ENCODE data around the gene ACVR2B. TPM values are rescaled to one million over a fixed set of nuclear protein-coding genes. Genes with fewer than 3 reads are reported as not detected.

Gene ACVR2B
- polyA plus RNA-seq, 1 donor, result 8.0 TPM

GRCh38 chr3:38528457-38528856 is 74.8 kb downstream of the ACVR2B start:
- no peak overlapping the region for H3K27ac ChIP-seq (ENCODE audit: low read length)
- no peaks in the 10 kb centered on the region for H3K27me3 ChIP-seq (ENCODE audit: control insufficient read depth, insufficient read depth, low read length)
- DNase-seq, result no peak
- no CpG with 5 or more reads among the region's 1 CpG for WGBS (ENCODE audit: insufficient coverage, low lambda C conversion rate)
- no peaks in the 10 kb centered on the region for H3K4me1 ChIP-seq (ENCODE audit: control insufficient read depth, insufficient read depth, low read length)
- peaks cover 25% of the 10 kb centered on the region for H3K36me3 ChIP-seq (ENCODE audit: control insufficient read depth, insufficient read depth, low read length)
- H3K9me3 ChIP-seq (ENCODE audit: control insufficient read depth, low read depth, low read length), result no peaks in the 10 kb centered on the region
- H3K4me3 ChIP-seq (ENCODE audit: low read length), result no peak overlapping the region

DNA sequence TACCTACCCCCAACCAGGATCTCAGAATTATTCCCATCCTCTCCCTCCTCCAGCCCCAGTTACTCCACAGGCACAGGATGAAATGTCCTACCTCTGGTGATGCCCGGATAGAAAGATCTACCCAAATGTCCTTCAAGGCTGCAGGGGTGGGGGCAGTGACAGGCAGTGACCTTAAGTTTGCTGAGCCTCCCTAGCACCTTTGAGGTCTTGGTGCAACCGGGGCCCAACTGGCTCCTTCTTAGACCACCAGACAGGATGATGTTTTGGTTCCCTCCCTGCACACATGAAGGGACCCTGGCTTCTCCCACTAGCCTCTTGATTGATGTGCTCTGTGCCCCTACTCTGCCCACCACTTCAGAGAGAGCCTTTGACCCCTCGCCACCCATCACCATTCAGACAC is 78.8 kb downstream of the ACVR2B start:
- Histone ChIP-seq H3K9me3 (ENCODE audit: control insufficient read depth, low read depth, low read length) (no peaks in the 10 kb centered on the region), H3K4me3 (ENCODE audit: low read length) (no peak overlapping the region), H3K27ac (ENCODE audit: low read length) (no peak overlapping the region), H3K27me3 (ENCODE audit: control insufficient read depth, insufficient read depth, low read length) (no peaks in the 10 kb centered on the region), H3K36me3 (ENCODE audit: control insufficient read depth, insufficient read depth, low read length) (peaks cover 5% of the 10 kb centered on the region), H3K4me1 (ENCODE audit: control insufficient read depth, insufficient read depth, low read length) (no peaks in the 10 kb centered on the region)
- no peak for DNase-seq
- no CpG with 5 or more reads among the region's 3 CpGs for WGBS (ENCODE audit: insufficient coverage, low lambda C conversion rate)

- no peak overlapping the region for H3K4me3 ChIP-seq (ENCODE audit: low read length)
- H3K27ac ChIP-seq (ENCODE audit: low read length), result no peak overlapping the region
- no peaks in the 10 kb centered on the region for H3K9me3 ChIP-seq (ENCODE audit: control insufficient read depth, low read depth, low read length)
- H3K36me3 ChIP-seq (ENCODE audit: control insufficient read depth, insufficient read depth, low read length), result no peaks in the 10 kb centered on the region
- 50% methylated on average over 1 of the region's 13 CpGs for WGBS (ENCODE audit: insufficient coverage, low lambda C conversion rate)
- H3K4me1 ChIP-seq (ENCODE audit: control insufficient read depth, insufficient read depth, low read length), result no peaks in the 10 kb centered on the region
- H3K27me3 ChIP-seq (ENCODE audit: control insufficient read depth, insufficient read depth, low read length), result no peaks in the 10 kb centered on the region
- DNase-seq, result no peak
Observed at GRCh38 chr3:38533285-38533976, 79.7 kb downstream of the ACVR2B start.

GRCh38 chr3:38534180-38534579 is 80.5 kb downstream of the ACVR2B start:
- no peaks in the 10 kb centered on the region for H3K4me1 ChIP-seq (ENCODE audit: control insufficient read depth, insufficient read depth, low read length)
- H3K4me3 ChIP-seq (ENCODE audit: low read length), result no peak overlapping the region
- DNase-seq, result no peak
- H3K36me3 ChIP-seq (ENCODE audit: control insufficient read depth, insufficient read depth, low read length), result no peaks in the 10 kb centered on the region
- H3K9me3 ChIP-seq (ENCODE audit: control insufficient read depth, low read depth, low read length), result no peaks in the 10 kb centered on the region
- H3K27me3 ChIP-seq (ENCODE audit: control insufficient read depth, insufficient read depth, low read length), result no peaks in the 10 kb centered on the region
- H3K27ac ChIP-seq (ENCODE audit: low read length), result no peak overlapping the region
- WGBS (ENCODE audit: insufficient coverage, low lambda C conversion rate), result no CpG with 5 or more reads among the region's 2 CpGs

- no peak overlapping the region for H3K4me3 ChIP-seq (ENCODE audit: low read length)
- no peak overlapping the region for H3K27ac ChIP-seq (ENCODE audit: low read length)
- no peaks in the 10 kb centered on the region for H3K9me3 ChIP-seq (ENCODE audit: control insufficient read depth, low read depth, low read length)
- no peaks in the 10 kb centered on the region for H3K4me1 ChIP-seq (ENCODE audit: control insufficient read depth, insufficient read depth, low read length)
- DNase-seq, result no peak
- H3K27me3 ChIP-seq (ENCODE audit: control insufficient read depth, insufficient read depth, low read length), result no peaks in the 10 kb centered on the region
- WGBS (ENCODE audit: insufficient coverage, low lambda C conversion rate), result 97% methylated on average over 7 of the region's 7 CpGs
- no peaks in the 10 kb centered on the region for H3K36me3 ChIP-seq (ENCODE audit: control insufficient read depth, insufficient read depth, low read length)
Observed at GRCh38 chr3:38534604-38535003, 80.9 kb downstream of the ACVR2B start.

- H3K27me3 ChIP-seq (ENCODE audit: control insufficient read depth, insufficient read depth, low read length), result no peaks in the 10 kb centered on the region
- H3K27ac ChIP-seq (ENCODE audit: low read length), result no peak overlapping the region
- H3K9me3 ChIP-seq (ENCODE audit: control insufficient read depth, low read depth, low read length), result no peaks in the 10 kb centered on the region
- no peaks in the 10 kb centered on the region for H3K36me3 ChIP-seq (ENCODE audit: control insufficient read depth, insufficient read depth, low read length)
- WGBS (ENCODE audit: insufficient coverage, low lambda C conversion rate), result no CpG with 5 or more reads among the region's 3 CpGs
- no peak for DNase-seq
- no peak overlapping the region for H3K4me3 ChIP-seq (ENCODE audit: low read length)
- H3K4me1 ChIP-seq (ENCODE audit: control insufficient read depth, insufficient read depth, low read length), result no peaks in the 10 kb centered on the region
Observed at GRCh38 chr3:38536671-38537070, 83.0 kb downstream of the ACVR2B start.

DNA sequence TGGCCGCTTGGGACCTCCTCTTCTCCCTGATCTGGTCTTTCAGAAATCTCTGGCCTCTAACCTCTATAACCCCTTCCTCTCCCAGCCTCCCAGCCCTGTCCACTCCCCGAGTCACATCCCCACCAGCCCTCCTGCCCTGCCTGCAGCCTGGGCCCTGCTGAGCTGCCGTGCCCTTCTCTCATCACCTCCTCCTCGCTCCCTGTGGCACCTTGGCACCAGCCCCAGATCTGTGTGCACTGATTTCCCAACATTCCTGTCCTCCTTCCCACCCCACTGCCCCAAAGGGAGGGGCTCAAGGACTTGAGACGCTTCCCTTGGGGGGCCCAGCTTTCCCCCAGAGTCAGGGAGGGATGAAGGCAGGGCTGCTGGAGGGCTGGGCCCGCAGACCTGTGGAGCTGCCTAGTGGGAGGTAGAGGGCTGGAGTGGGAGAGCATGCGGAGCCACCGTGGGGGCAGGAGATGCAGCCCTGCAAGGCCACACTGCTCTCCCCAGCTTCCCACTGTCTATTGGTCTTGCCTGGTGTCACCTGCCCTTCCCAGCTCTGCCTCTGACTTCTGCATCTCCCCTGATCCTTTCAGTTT is 85.2 kb downstream of the ACVR2B start:
- H3K4me1 ChIP-seq (ENCODE audit: control insufficient read depth, insufficient read depth, low read length), result no peaks in the 10 kb centered on the region
- H3K27me3 ChIP-seq (ENCODE audit: control insufficient read depth, insufficient read depth, low read length), result no peaks in the 10 kb centered on the region
- no peak for DNase-seq
- no peak overlapping the region for H3K4me3 ChIP-seq (ENCODE audit: low read length)
- H3K36me3 ChIP-seq (ENCODE audit: control insufficient read depth, insufficient read depth, low read length), result no peaks in the 10 kb centered on the region
- no CpG with 5 or more reads among the region's 8 CpGs for WGBS (ENCODE audit: insufficient coverage, low lambda C conversion rate)
- no peak overlapping the region for H3K27ac ChIP-seq (ENCODE audit: low read length)
- H3K9me3 ChIP-seq (ENCODE audit: control insufficient read depth, low read depth, low read length), result no peaks in the 10 kb centered on the region

GRCh38 chr3:38541806-38542205 is 88.1 kb downstream of the ACVR2B start:
- DNase-seq, result peak in 1 of 2 donors; percentile 8
- Histone ChIP-seq H3K27me3 (ENCODE audit: control insufficient read depth, insufficient read depth, low read length) (no peaks in the 10 kb centered on the region), H3K9me3 (ENCODE audit: control insufficient read depth, low read depth, low read length) (no peaks in the 10 kb centered on the region), H3K27ac (ENCODE audit: low read length) (no peak overlapping the region), H3K4me3 (ENCODE audit: low read length) (no peak overlapping the region), H3K4me1 (ENCODE audit: control insufficient read depth, insufficient read depth, low read length) (no peaks in the 10 kb centered on the region), H3K36me3 (ENCODE audit: control insufficient read depth, insufficient read depth, low read length) (no peaks in the 10 kb centered on the region)
- no CpG with 5 or more reads among the region's 9 CpGs for WGBS (ENCODE audit: insufficient coverage, low lambda C conversion rate)

Other genes starting within 250 kb of the ACVR2B start
- 0.34 TPM for gene SLC22A13, start 188.1 kb upstream of the ACVR2B start, polyA plus RNA-seq
- gene SLC22A14, start 171.6 kb upstream of the ACVR2B start, polyA plus RNA-seq, result 0.13 TPM
- gene XYLB, start 107.1 kb upstream of the ACVR2B start, polyA plus RNA-seq, result 30.1 TPM
- 10.4 TPM for gene EXOG, start 42.5 kb downstream of the ACVR2B start, polyA plus RNA-seq
- gene SCN5A, start 195.8 kb downstream of the ACVR2B start, polyA plus RNA-seq, result 3.5 TPM